Measurements from ENCODE around the gene KLHDC4.

GRCh38 chr16:87690911-87691685 is 74.7 kb downstream of the KLHDC4 start:
- TF ChIP-seq CTCF (IDR thresholded peaks at IDR 0.05; ENCODE audit: borderline replicate concordance, extremely low read depth, low read length, poor library complexity, severe bottlenecking): no peak
- no peak for TF ChIP-seq EZH2 (IDR thresholded peaks at IDR 0.05; ENCODE audit: borderline replicate concordance, low read depth, low read length, severe bottlenecking)

All from DND-41 (cell line).